ENCODE data around the gene NFATC4.
"Not testable (repeated sequence)": the region's sequence is repeated elsewhere in the genome, so short reads cannot be mapped to it uniquely, and the experiment has no call there.

The NFATC4 gene

DNA sequence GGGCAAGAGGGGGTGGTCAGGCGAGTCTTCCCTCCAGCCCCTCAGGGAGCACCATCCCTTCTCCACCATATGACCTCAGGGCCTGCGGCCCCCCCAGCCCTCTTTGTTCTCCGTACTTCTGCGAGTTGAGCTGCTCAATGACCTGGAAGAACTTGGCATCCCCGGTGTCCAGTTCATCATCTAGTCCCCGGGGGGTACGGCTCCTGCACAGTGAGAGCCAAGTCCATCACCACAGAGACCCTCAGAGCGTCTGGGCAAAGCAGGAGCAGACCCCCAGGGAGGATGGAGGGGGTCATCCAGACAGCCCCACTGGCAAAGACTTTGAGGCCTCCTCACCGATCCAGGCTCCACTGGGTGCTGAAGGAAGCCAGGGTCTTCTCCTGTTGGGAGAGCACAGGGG lies 42.0 kb upstream of the NFATC4 start:
- DNase-seq: no peak
- no peak for TF ChIP-seq EZH2 (IDR thresholded peaks at IDR 0.05; ENCODE audit: borderline replicate concordance, low read depth, low read length, severe bottlenecking)
- TF ChIP-seq, protein P1, sequence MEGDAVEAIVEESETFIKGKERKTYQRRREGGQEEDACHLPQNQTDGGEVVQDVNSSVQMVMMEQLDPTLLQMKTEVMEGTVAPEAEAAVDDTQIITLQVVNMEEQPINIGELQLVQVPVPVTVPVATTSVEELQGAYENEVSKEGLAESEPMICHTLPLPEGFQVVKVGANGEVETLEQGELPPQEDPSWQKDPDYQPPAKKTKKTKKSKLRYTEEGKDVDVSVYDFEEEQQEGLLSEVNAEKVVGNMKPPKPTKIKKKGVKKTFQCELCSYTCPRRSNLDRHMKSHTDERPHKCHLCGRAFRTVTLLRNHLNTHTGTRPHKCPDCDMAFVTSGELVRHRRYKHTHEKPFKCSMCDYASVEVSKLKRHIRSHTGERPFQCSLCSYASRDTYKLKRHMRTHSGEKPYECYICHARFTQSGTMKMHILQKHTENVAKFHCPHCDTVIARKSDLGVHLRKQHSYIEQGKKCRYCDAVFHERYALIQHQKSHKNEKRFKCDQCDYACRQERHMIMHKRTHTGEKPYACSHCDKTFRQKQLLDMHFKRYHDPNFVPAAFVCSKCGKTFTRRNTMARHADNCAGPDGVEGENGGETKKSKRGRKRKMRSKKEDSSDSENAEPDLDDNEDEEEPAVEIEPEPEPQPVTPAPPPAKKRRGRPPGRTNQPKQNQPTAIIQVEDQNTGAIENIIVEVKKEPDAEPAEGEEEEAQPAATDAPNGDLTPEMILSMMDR (IDR thresholded peaks at IDR 0.05; ENCODE audit: borderline replicate concordance, extremely low read depth, low read length, poor library complexity, severe bottlenecking): no peak
- Histone ChIP-seq H3K9me3 (ENCODE audit: insufficient read depth, low read length, severe bottlenecking) (no peaks in the 10 kb centered on the region), H3K4me1 (ENCODE audit: insufficient read depth, low read length) (peaks cover 6% of the 10 kb centered on the region; the same call in 1 of the 2 replicates), H3K4me2 (ENCODE audit: insufficient read depth, low read length) (no peak overlapping the region), H3K27ac (ENCODE audit: low read length) (no peak overlapping the region), H3K36me3 (ENCODE audit: insufficient read depth, low read length) (no peaks in the 10 kb centered on the region), H4K20me1 (ENCODE audit: insufficient read depth, low read length) (peaks cover 11% of the 10 kb centered on the region; the same call in 1 of the 2 replicates), H3K27me3 (ENCODE audit: insufficient read depth, low read length, poor library complexity) (no peaks in the 10 kb centered on the region), H3K79me2 (ENCODE audit: insufficient read depth, low read length) (no peaks in the 10 kb centered on the region), H3K4me3 (ENCODE audit: low read depth in 1 of 2, low read length in 2 of 2) (no peak overlapping the region), H3K9ac (ENCODE audit: low read depth, low read length) (no peak overlapping the region), H2AFZ (ENCODE audit: low read depth, low read length) (no peak overlapping the region)
- no peak for ATAC-seq (ENCODE audit: insufficient read depth, low read depth)

DNA sequence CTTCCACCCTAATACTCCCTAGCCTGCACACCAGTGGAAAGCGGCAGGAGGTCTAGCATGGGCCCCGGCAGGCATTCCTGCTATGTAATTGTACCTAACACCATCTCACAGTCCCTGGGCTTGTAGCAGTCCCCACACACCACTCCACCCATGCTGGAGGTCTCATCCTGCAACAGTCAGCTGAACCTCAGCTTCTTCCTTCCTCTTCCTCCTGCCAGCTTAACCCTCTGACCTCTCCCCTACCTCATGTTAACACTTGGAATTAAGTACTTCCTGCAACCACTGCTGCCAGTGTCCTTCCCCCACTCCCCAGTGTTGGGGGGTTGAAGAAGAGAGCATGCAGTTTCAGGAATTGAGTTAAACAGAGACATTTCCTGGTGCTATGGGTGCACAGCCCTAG lies 40.7 kb upstream of the NFATC4 start:
- DNase-seq (peak; percentile 20), ATAC-seq (ENCODE audit: insufficient read depth, low read depth) (no peak)
- peaks cover 12% of the 10 kb centered on the region for H4K20me1 ChIP-seq (ENCODE audit: insufficient read depth, low read length)
- H3K9me3 ChIP-seq (ENCODE audit: insufficient read depth, low read length, severe bottlenecking): no peaks in the 10 kb centered on the region
- no peak overlapping the region; the same call in 1 of the 2 replicates for H2AFZ ChIP-seq (ENCODE audit: low read depth, low read length)
- no peak overlapping the region for H3K27ac ChIP-seq (ENCODE audit: low read length)
- no peak overlapping the region for H3K9ac ChIP-seq (ENCODE audit: low read depth, low read length)
- H3K27me3 ChIP-seq (ENCODE audit: insufficient read depth, low read length, poor library complexity): no peaks in the 10 kb centered on the region
- H3K4me2 ChIP-seq (ENCODE audit: insufficient read depth, low read length): no peak overlapping the region
- H3K36me3 ChIP-seq (ENCODE audit: insufficient read depth, low read length): no peaks in the 10 kb centered on the region
- H3K79me2 ChIP-seq (ENCODE audit: insufficient read depth, low read length): no peaks in the 10 kb centered on the region
- no peak overlapping the region for H3K4me3 ChIP-seq (ENCODE audit: low read depth in 1 of 2, low read length in 2 of 2)
- TF ChIP-seq EZH2 (IDR thresholded peaks at IDR 0.05; ENCODE audit: borderline replicate concordance, low read depth, low read length, severe bottlenecking): no peak
- TF ChIP-seq, protein P1 (IDR thresholded peaks at IDR 0.05; ENCODE audit: borderline replicate concordance, extremely low read depth, low read length, poor library complexity, severe bottlenecking): no peak
- H3K4me1 ChIP-seq (ENCODE audit: insufficient read depth, low read length): peaks cover 14% of the 10 kb centered on the region

DNA sequence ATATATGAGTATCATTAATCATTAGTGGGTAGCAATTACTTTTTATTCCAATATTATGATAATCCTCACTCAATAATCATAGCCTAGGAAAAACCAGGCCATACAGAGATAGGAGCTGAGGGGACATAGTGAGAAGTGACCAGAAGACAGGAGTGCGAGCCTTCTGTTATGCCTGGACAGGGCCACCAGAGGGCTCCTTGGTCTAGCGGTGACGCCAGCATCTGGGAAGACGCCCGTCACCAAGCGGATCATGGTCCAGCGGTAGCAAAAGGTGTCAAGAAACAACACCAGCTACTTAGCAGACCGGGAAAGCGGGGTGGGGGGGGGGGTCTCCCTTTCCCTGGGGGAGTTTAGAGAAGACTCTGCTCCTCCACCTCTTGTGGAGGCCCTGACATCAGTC lies 40.1 kb upstream of the NFATC4 start:
- ATAC-seq (ENCODE audit: insufficient read depth, low read depth); H3K4me3 ChIP-seq (ENCODE audit: low read depth in 1 of 2, low read length in 2 of 2); H3K36me3 ChIP-seq (ENCODE audit: insufficient read depth, low read length); H3K27me3 ChIP-seq (ENCODE audit: insufficient read depth, low read length, poor library complexity); H3K9ac ChIP-seq (ENCODE audit: low read depth, low read length); H3K27ac ChIP-seq (ENCODE audit: low read length); H3K9me3 ChIP-seq (ENCODE audit: insufficient read depth, low read length, severe bottlenecking); H2AFZ ChIP-seq (ENCODE audit: low read depth, low read length); H3K4me2 ChIP-seq (ENCODE audit: insufficient read depth, low read length); H3K79me2 ChIP-seq (ENCODE audit: insufficient read depth, low read length): not testable (repeated sequence)
- TF ChIP-seq, protein P1 (IDR thresholded peaks at IDR 0.05; ENCODE audit: borderline replicate concordance, extremely low read depth, low read length, poor library complexity, severe bottlenecking): peak; percentile 21
- H3K4me1 ChIP-seq (ENCODE audit: insufficient read depth, low read length): peaks cover 15% of the 10 kb centered on the region
- H4K20me1 ChIP-seq (ENCODE audit: insufficient read depth, low read length): peaks cover 18% of the 10 kb centered on the region
- DNase-seq: peak; percentile 28

Data from DND-41 (cell line).